ENCODE results near the gene TRAFD1.
A peak's percentile ranks its signal among the peaks of the same experiment; 100 is the strongest.

TRAFD1 gene

GRCh38 chr12:112125250-112125999 lies at the start of gene TRAFD1:
TSS of gene TRAFD1 (plus strand) at chr12:112125560. CDS start at chr12:112130523, 4,963 bp downstream.
- no peaks in the 10 kb centered on the region for H3K9me3 ChIP-seq (ENCODE audit: insufficient read depth, low read length, severe bottlenecking)
- H3K4me2 ChIP-seq (ENCODE audit: insufficient read depth, low read length), result peak within 1 kb of the TSS; percentile 85
- H3K9ac ChIP-seq (ENCODE audit: low read depth, low read length), result peak within 1 kb of the TSS; percentile 87
- H3K4me1 ChIP-seq (ENCODE audit: insufficient read depth, low read length), result peaks cover 49% of the 10 kb centered on the region
- peaks cover 8% of the 10 kb centered on the region for H4K20me1 ChIP-seq (ENCODE audit: insufficient read depth, low read length)
- H3K4me3 ChIP-seq (ENCODE audit: low read depth in 1 of 2, low read length in 2 of 2), result peak within 1 kb of the TSS; percentile 72 to 85
- no peak for TF ChIP-seq EZH2 (IDR thresholded peaks at IDR 0.05; ENCODE audit: borderline replicate concordance, low read depth, low read length, severe bottlenecking)
- no peak for TF ChIP-seq CTCF (IDR thresholded peaks at IDR 0.05; ENCODE audit: borderline replicate concordance, extremely low read depth, low read length, poor library complexity, severe bottlenecking)
- H2AFZ ChIP-seq (ENCODE audit: low read depth, low read length), result peak within 1 kb of the TSS; percentile 91
- peaks cover 41% of the 10 kb centered on the region for H3K79me2 ChIP-seq (ENCODE audit: insufficient read depth, low read length)
- DNase-seq, result peak; percentile 99
- peak; percentile 99 for ATAC-seq (ENCODE audit: insufficient read depth, low read depth)
- peak within 1 kb of the TSS; percentile 86 for H3K27ac ChIP-seq (ENCODE audit: low read length)
- H3K27me3 ChIP-seq (ENCODE audit: insufficient read depth, low read length, poor library complexity), result peaks cover 9% of the 10 kb centered on the region
- H3K36me3 ChIP-seq (ENCODE audit: insufficient read depth, low read length), result no peaks in the 10 kb centered on the region; the same call in 1 of the 2 replicates

- Histone ChIP-seq H3K27ac (ENCODE audit: low read length) (no peak overlapping the region), H3K9me3 (ENCODE audit: insufficient read depth, low read length, severe bottlenecking) (no peaks in the 10 kb centered on the region), H2AFZ (ENCODE audit: low read depth, low read length) (no peak overlapping the region), H3K79me2 (ENCODE audit: insufficient read depth, low read length) (peaks cover 70% of the 10 kb centered on the region), H3K4me3 (ENCODE audit: low read depth in 1 of 2, low read length in 2 of 2) (no peak overlapping the region), H3K9ac (ENCODE audit: low read depth, low read length) (no peak overlapping the region), H3K36me3 (ENCODE audit: insufficient read depth, low read length) (peaks cover 90% of the 10 kb centered on the region), H4K20me1 (ENCODE audit: insufficient read depth, low read length) (peaks cover 23% of the 10 kb centered on the region; the same call in 1 of the 2 replicates), H3K27me3 (ENCODE audit: insufficient read depth, low read length, poor library complexity) (no peaks in the 10 kb centered on the region), H3K4me1 (ENCODE audit: insufficient read depth, low read length) (no peaks in the 10 kb centered on the region), H3K4me2 (ENCODE audit: insufficient read depth, low read length) (no peak overlapping the region)
- ATAC-seq (ENCODE audit: insufficient read depth, low read depth), result no peak
- DNase-seq, result no peak
- peak; percentile 18 for TF ChIP-seq CTCF (IDR thresholded peaks at IDR 0.05; ENCODE audit: borderline replicate concordance, extremely low read depth, low read length, poor library complexity, severe bottlenecking)
- TF ChIP-seq EZH2 (IDR thresholded peaks at IDR 0.05; ENCODE audit: borderline replicate concordance, low read depth, low read length, severe bottlenecking), result no peak
Observed at GRCh38 chr12:112087055-112087850, 38.1 kb upstream of the TRAFD1 start.

- no peaks in the 10 kb centered on the region for H3K4me1 ChIP-seq (ENCODE audit: insufficient read depth, low read length)
- no peak overlapping the region for H3K27ac ChIP-seq (ENCODE audit: low read length)
- peaks cover 23% of the 10 kb centered on the region; the same call in 1 of the 2 replicates for H4K20me1 ChIP-seq (ENCODE audit: insufficient read depth, low read length)
- H3K9ac ChIP-seq (ENCODE audit: low read depth, low read length), result no peak overlapping the region
- H2AFZ ChIP-seq (ENCODE audit: low read depth, low read length), result no peak overlapping the region
- ATAC-seq (ENCODE audit: insufficient read depth, low read depth), result no peak
- H3K36me3 ChIP-seq (ENCODE audit: insufficient read depth, low read length), result peaks cover 92% of the 10 kb centered on the region
- peaks cover 71% of the 10 kb centered on the region for H3K79me2 ChIP-seq (ENCODE audit: insufficient read depth, low read length)
- no peaks in the 10 kb centered on the region for H3K9me3 ChIP-seq (ENCODE audit: insufficient read depth, low read length, severe bottlenecking)
- DNase-seq, result no peak
- H3K27me3 ChIP-seq (ENCODE audit: insufficient read depth, low read length, poor library complexity), result no peaks in the 10 kb centered on the region
- no peak overlapping the region for H3K4me3 ChIP-seq (ENCODE audit: low read depth in 1 of 2, low read length in 2 of 2)
- no peak overlapping the region for H3K4me2 ChIP-seq (ENCODE audit: insufficient read depth, low read length)
- no peak for TF ChIP-seq EZH2 (IDR thresholded peaks at IDR 0.05; ENCODE audit: borderline replicate concordance, low read depth, low read length, severe bottlenecking)
- TF ChIP-seq CTCF (IDR thresholded peaks at IDR 0.05; ENCODE audit: borderline replicate concordance, extremely low read depth, low read length, poor library complexity, severe bottlenecking), result no peak
Observed at GRCh38 chr12:112087851-112088250, 37.5 kb upstream of the TRAFD1 start.

All from DND-41 (cell line).